HepG2 (cell line): Measurements from ENCODE around the gene DAZAP1. TPM values are rescaled to one million over a fixed set of nuclear protein-coding genes. Genes with fewer than 3 reads are reported as not detected.

Experiments
- DPF2 ChIP-seq: sonication (generic); formaldehyde crosslinking; IDR thresholded peaks from 2 replicates; pipeline ENCODE4 v1.4.0; 2020; ENCODE audit warnings: mild to moderate bottlenecking, low read depth, missing genetic modification reagents, borderline replicate concordance
- HES4 ChIP-seq: sonication (generic); formaldehyde crosslinking; IDR thresholded peaks from 2 replicates; pipeline ENCODE4 v1.9.0; 2021; ENCODE audit warnings: mild to moderate bottlenecking, missing genetic modification reagents, borderline replicate concordance
- HINFP ChIP-seq: sonication (generic); formaldehyde crosslinking; IDR thresholded peaks from 2 replicates; pipeline ENCODE4 v1.4.0; 2020; ENCODE audit warnings: low read depth, mild to moderate bottlenecking, missing genetic modification reagents
- IKZF4 ChIP-seq: sonication (generic); formaldehyde crosslinking; IDR thresholded peaks from 2 replicates; pipeline ENCODE4 v1.5.1; 2020; ENCODE audit warnings: borderline replicate concordance, mild to moderate bottlenecking, low read depth, missing genetic modification reagents; ENCODE audit errors: not compliant biosample characterization
- KDM1A ChIP-seq: IDR thresholded peaks from 2 replicates; pipeline ENCODE4 v1.6.1; 2016; ENCODE audit warnings: missing compliant biosample characterization
- LCORL ChIP-seq, 2 experiments: fragments of 450-650 bp in 1 of 2; sonication (generic) in 1 of 2; formaldehyde crosslinking in 1 of 2; IDR thresholded peaks; 2 replicates each; pipeline versions ENCODE4 v1.5.0 to v1.6.1; 2017 to 2020; ENCODE audit warnings: antibody characterized with exemption in 1 of 2, missing genetic modification reagents in 1 of 2
- MTA3 ChIP-seq: sonication (generic); formaldehyde crosslinking; IDR thresholded peaks from 2 replicates; pipeline ENCODE4 v1.4.0; 2020; ENCODE audit warnings: missing genetic modification reagents
- NFE2L1 ChIP-seq: sonication (generic); formaldehyde crosslinking; IDR thresholded peaks from 2 replicates; pipeline ENCODE4 v1.4.0; 2020; ENCODE audit warnings: missing genetic modification reagents, mild to moderate bottlenecking, borderline replicate concordance
- NFKB2 ChIP-seq: sonication (generic); formaldehyde crosslinking; IDR thresholded peaks from 2 replicates; pipeline ENCODE4 v1.4.0; 2020; ENCODE audit warnings: missing genetic modification reagents, borderline replicate concordance
- NR2F1 ChIP-seq, 2 experiments: fragments of 450-650 bp in 1 of 2; formaldehyde crosslinking in 1 of 2; IDR thresholded peaks; 2 replicates each; pipeline versions ENCODE4 v1.5.0 to v1.6.1; 2016 to 2020; ENCODE audit warnings: mild to moderate bottlenecking in 1 of 2, missing compliant biosample characterization in 1 of 2, missing genetic modification reagents in 1 of 2, moderate library complexity in 1 of 2
- NR3C1 ChIP-seq: sonication (generic); formaldehyde crosslinking; IDR thresholded peaks from 2 replicates; pipeline ENCODE4 v1.4.0; 2020; ENCODE audit warnings: missing genetic modification reagents
- PCBP1 ChIP-seq: fragments of 200-400 bp; formaldehyde crosslinking; IDR thresholded peaks from 2 replicates; pipeline ENCODE4 v1.6.1; 2017; ENCODE audit warnings: mild to moderate bottlenecking, low read depth, low read length, borderline replicate concordance
- RFXANK ChIP-seq: IDR thresholded peaks from 2 replicates; pipeline ENCODE4 v1.6.1; 2016
- SMARCE1 ChIP-seq: fragments of 450-650 bp; IDR thresholded peaks from 2 replicates; pipeline ENCODE4 v1.6.1; 2017; ENCODE audit warnings: borderline replicate concordance
- ZBTB7B ChIP-seq: sonication (generic); formaldehyde crosslinking; IDR thresholded peaks from 2 replicates; pipeline ENCODE4 v1.4.0; 2020; ENCODE audit warnings: missing genetic modification reagents
- ZMAT3 ChIP-seq: sonication (generic); formaldehyde crosslinking; conservative IDR thresholded peaks from 2 replicates; pipeline ENCODE4 v1.7.0; 2021; ENCODE audit warnings: missing genetic modification reagents
- ZNF20 ChIP-seq: sonication (generic); formaldehyde crosslinking; IDR thresholded peaks from 2 replicates; pipeline ENCODE4 v1.4.0; 2020; ENCODE audit warnings: mild to moderate bottlenecking, moderate library complexity, missing genetic modification reagents
- ZNF460 ChIP-seq: sonication (generic); formaldehyde crosslinking; IDR thresholded peaks from 2 replicates; pipeline ENCODE4 v1.5.1; 2020; ENCODE audit warnings: missing genetic modification reagents, mild to moderate bottlenecking, borderline replicate concordance
- ZNF563 ChIP-seq: sonication (generic); formaldehyde crosslinking; IDR thresholded peaks from 2 replicates; pipeline ENCODE4 v1.8.0; 2022; ENCODE audit warnings: mild to moderate bottlenecking, moderate library complexity, missing genetic modification reagents
- ZNF792 ChIP-seq: IDR thresholded peaks from 2 replicates; pipeline ENCODE4 v1.6.1; 2016
- ZNF891 ChIP-seq: sonication (generic); formaldehyde crosslinking; IDR thresholded peaks from 2 replicates; pipeline ENCODE4 v1.5.0; 2020; ENCODE audit warnings: mild to moderate bottlenecking, missing genetic modification reagents
- polyA plus RNA-seq, 8 experiments: library from polyadenylated mRNA; depleted of rRNA in 3 of 8; stranded (reverse) in 7 of 8; unstranded in 1 of 8; fragments of >200 nt; fragmentation: Illumina TruSeq in 4 of 8; extraction: Trizol in 4 of 8; gene quantifications; 2 replicates each; pipeline versions ENCODE4 v1.2.1 to v1.2.3, GENCODE V29; 2011 to 2016; ENCODE audit warnings: low read depth in 4 of 8, missing spikeins in 1 of 8, mixed read lengths in 1 of 8; ENCODE audit not compliant: insufficient read depth in 1 of 8
- total RNA-seq, 5 experiments: library from RNA; depleted of rRNA; stranded (reverse); fragments of >200 nt; fragmentation: Illumina TruSeq; extraction: Trizol; gene quantifications; 2 replicates each; pipeline ENCODE4 v1.2.3, GENCODE V29; 2016; ENCODE audit warnings: low read depth in 1 of 5
- TF ChIP-seq, protein P1 (sequence below): sonication (generic); formaldehyde crosslinking; IDR thresholded peaks from 2 replicates; pipeline ENCODE4 v1.5.1; 2020; ENCODE audit warnings: missing genetic modification reagents, mild to moderate bottlenecking, borderline replicate concordance
- TF ChIP-seq, protein P2 (sequence below): sonication (generic); formaldehyde crosslinking; IDR thresholded peaks from 2 replicates; pipeline ENCODE4 v1.9.0; 2021; ENCODE audit warnings: missing genetic modification reagents, borderline replicate concordance

The DAZAP1 gene
- total and polyA plus RNA-seq, 2 of the 13 experiments (the other 11 are each of a cell fraction or from before 2014, with no cell fraction given): 63.3 to 79.2 TPM

DNA sequence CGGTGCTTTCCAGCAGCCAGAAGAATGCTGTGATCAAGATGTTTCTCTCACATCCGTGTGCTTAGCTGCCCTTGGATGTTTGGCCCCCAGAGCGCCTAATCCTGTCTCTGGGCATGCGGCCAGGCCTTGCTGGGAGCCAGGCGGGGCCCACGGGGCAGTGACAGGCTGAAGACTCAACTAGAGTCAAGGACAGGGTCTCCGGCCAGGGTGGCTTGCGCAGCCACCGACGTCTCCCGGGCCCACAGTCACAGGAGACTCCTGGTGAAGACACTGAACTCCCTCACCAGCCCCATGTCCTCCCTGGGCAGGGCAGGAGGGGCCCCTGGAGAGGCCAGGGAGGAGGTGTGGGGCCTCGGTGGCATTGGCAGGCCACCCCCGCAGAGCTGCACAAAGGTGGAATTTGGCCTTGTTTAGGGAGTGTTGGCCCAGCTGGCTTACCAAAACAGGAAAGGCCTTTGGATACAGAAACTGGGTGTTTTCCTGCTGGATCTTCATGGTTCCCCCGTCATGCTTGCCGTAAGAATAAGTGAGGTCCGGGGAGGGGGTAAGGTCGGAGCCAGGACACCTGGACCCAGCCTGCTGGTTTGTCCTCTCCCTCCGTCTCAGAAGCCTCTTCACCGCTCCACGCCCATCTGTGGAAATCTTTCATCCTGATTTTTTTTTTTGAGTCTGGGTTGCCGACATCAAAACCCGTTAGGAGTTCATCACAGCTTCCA is 33.7 kb upstream of the DAZAP1 start (continued):
- TF ChIP-seq IKZF4 (CRISPR knock-in tag) (no peak), SMARCE1 (no peak), NR3C1 (CRISPR knock-in tag) (no peak), NFE2L1 (no peak), DPF2 (CRISPR knock-in tag) (peak; percentile 68), RFXANK (no peak), ZMAT3 (CRISPR knock-in tag) (0 out of 2 replicates have a peak, but pooled peaks have one; percentile 77), KDM1A (CRISPR knock-in tag) (no peak), ZNF460 (CRISPR knock-in tag) (no peak), HINFP (peak; percentile 75; the same call in 1 of the 2 replicates), ZBTB7B (peak; percentile 93), NR2F1 (CRISPR knock-in tag; IDR thresholded peaks at IDR 0.05) (peak; percentile 45 to 56; a peak in 2 of 4 replicates), ZNF792 (no peak), ZNF563 (peak; percentile 72; the same call in 1 of the 2 replicates), NFKB2 (CRISPR knock-in tag) (peak; percentile 91; the same call in 1 of the 2 replicates), ZNF20 (CRISPR knock-in tag) (0 out of 2 replicates have a peak, but pooled peaks have one; percentile 51), PCBP1 (no peak), HES4 (CRISPR knock-in tag) (no peak), LCORL (IDR thresholded peaks at IDR 0.05) (peak; percentile 22), LCORL (CRISPR knock-in tag; IDR thresholded peaks at IDR 0.05) (peak; percentile 97), MTA3 (CRISPR knock-in tag) (no peak), ZNF891 (CRISPR knock-in tag) (0 out of 2 replicates have a peak, but pooled peaks have one; percentile 20)
- TF ChIP-seq, protein P1, sequence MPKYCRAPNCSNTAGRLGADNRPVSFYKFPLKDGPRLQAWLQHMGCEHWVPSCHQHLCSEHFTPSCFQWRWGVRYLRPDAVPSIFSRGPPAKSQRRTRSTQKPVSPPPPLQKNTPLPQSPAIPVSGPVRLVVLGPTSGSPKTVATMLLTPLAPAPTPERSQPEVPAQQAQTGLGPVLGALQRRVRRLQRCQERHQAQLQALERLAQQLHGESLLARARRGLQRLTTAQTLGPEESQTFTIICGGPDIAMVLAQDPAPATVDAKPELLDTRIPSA: no peak
- TF ChIP-seq, protein P2, sequence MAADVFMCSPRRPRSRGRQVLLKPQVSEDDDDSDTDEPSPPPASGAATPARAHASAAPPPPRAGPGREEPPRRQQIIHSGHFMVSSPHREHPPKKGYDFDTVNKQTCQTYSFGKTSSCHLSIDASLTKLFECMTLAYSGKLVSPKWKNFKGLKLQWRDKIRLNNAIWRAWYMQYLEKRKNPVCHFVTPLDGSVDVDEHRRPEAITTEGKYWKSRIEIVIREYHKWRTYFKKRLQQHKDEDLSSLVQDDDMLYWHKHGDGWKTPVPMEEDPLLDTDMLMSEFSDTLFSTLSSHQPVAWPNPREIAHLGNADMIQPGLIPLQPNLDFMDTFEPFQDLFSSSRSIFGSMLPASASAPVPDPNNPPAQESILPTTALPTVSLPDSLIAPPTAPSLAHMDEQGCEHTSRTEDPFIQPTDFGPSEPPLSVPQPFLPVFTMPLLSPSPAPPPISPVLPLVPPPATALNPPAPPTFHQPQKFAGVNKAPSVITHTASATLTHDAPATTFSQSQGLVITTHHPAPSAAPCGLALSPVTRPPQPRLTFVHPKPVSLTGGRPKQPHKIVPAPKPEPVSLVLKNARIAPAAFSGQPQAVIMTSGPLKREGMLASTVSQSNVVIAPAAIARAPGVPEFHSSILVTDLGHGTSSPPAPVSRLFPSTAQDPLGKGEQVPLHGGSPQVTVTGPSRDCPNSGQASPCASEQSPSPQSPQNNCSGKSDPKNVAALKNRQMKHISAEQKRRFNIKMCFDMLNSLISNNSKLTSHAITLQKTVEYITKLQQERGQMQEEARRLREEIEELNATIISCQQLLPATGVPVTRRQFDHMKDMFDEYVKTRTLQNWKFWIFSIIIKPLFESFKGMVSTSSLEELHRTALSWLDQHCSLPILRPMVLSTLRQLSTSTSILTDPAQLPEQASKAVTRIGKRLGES (CRISPR knock-in tag): no peak; the same call in 1 of the 2 replicates
